ENCODE data around the gene HMGB2.

Gene HMGB2

DNA sequence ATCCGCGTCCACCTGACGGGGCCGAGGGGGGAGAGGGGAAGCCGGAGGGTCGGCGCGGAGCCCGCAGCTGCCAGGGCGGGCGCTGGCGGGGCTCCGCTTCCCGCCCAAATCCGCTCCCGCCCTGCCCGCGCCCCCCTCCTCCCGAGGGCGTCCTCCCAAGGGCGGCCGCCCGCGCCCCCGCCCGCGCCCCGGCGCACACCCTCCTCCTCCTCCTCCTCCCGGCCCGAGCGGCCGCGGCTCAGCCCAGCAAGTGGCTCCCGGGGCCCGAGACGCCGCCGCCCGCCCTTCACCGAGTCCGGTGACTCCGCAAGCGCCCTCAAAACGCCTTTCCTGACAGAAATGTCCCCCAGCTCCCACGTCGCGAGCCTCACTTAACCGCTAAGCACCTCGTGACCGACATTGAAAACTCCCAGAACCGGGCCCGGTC, 487 bp downstream of the HMGB2 start:
- peak; percentile 41 for DNase-seq

DNA sequence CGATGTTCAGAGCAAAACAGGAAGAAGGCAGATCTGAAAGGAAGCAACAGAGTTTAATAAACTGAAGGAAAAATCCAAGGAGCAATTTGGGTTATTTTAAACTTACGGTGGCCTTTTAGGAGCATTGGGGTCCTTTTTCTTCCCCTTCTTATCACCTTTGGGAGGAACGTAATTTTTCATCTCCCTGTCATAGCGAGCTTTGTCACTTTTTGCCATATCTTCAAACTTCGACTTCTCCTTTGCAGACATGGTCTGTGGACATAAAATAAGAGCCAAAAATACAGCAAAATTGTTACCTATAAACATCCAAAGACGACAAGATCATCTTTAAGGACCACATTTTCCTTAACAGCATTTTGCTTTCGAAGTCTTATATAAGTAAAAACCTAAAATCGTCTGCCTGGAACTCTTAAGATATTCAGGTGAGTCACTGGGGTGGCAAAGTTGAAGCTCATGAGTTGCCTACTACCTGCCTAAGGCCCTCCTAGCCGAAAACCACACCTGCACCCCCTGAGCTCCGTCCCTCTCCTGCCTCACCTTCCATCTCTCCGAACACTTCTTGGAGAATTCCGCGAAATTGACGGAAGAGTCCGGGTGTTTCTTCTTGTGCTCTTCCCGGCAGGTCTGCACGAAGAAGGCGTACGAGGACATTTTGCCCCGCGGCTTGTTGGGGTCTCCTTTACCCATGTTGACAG, 1.0 kb downstream of the HMGB2 start:
- DNase-seq, result peak; percentile 26

DNA sequence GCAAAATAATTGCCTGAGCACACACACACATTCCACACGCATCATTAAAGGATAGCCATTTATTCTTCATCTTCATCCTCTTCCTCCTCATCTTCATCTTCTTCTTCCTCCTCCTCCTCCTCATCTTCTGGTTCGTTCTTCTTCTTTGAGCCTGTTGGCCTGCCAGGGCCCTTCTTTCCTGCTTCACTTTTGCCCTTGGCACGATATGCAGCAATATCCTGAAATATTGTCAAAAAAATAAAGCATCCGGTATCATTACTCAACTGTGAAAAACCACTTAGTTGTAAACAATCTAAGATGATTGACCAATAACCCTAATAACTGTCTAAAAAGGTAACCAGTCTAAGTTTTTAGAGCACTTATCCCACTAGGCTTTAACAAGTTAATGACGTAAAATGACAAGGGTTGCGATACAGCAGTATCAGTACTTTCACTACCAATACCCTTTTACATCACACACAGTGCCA, 2.1 kb downstream of the HMGB2 start:
- peak; percentile 47 for DNase-seq

DNA sequence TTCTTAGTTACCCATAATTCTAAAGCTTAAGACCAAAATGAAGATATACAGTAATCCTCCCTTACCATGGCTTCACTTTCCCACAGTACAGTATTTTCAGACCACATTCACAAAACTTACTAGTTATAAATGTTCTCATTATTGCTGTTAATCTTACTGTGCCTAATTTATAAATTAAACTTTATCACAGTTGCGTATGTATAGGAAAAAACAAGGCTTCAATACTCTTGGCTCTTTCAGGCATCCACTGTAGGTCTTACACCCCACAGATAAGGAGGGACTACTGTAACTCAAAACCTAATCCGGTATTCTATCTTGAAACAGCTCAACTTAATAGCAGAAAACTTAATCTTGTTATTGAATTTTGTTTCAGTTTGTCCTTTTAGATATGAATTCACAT, 3.6 kb downstream of the HMGB2 start:
- DNase-seq, result no peak

DNA sequence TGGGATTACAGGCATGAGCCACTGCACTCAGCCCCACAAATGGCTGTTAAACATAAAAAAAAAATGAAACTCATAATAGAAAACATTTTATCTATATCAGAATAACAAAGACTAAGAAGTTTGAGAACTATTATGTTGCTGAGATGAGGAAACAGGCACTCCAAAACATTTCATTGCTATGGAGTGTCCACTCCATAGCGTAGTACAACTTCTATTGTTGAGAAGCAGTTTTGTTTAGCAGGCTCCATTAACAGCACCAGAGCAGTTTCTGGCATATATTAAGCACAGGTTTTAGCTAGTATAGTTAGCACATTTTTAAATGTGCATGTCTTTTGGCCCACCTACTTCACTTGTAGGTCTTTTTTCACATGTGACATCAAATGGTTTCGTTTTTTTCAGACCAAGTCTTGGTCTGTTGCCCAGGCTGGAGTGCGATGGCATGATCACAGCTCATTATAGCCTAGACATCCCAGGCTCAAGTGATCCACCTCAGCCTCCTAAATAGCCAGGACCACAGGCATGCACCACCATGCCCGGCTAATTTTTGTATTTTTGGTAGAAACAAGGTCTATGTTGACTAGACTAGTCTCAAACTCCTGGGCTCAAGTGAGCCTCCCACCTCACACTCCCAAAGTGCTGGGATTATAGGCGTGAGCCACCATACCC, 5.8 kb downstream of the HMGB2 start:
- DNase-seq, result no peak

DNA sequence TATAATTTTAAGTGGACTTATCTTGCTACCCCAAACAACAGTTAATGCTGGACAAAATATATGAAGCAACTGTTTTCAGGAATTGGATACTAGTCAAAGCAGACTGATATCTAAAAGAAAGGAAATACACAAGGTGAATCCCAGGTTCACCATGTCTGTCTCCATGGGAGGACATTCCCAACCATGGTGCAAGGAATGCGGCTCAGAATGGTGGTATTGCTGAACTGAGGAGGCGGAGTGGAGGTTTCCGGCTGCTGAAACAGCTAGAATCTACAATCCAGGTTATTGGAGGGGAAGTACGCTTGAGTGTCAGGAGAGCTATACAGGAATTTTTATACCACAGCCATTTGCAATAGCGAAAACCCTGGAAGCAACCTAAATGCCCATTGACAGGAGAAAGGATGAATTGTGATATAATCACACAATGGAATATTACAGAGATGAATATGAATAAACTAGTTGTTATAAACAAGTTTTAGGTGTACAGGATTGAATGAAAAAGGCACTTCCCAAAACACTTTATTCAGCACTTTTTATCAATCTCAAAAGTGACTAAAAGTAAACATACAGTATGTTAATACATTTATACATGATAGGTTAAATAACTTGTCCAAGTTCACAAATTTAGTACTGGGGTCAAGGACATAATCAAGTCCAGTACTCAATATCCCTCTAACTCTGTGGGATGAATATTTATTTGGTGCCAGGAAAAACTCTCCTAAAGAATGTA, 9.0 kb downstream of the HMGB2 start:
- no peak for DNase-seq

DNA sequence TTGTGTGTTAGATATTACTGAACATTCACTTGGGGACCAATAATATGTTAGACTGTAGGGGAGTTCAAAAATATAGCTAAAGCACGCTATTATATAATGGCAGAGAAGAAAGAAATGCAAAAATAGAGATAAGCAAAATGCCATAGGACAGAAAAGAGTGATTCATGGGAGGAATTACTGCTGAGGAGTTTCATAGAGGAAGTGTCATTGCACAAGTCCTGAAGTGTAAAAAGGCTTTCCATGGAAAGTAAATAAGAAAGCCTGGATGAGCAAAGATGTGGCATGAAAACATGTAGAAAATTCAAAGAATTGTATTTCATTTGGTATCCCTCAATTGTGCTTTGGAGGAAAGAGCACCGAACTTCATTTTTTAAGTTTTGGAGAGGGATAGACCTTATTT, 14.5 kb downstream of the HMGB2 start:
- DNase-seq, result no peak

DNA sequence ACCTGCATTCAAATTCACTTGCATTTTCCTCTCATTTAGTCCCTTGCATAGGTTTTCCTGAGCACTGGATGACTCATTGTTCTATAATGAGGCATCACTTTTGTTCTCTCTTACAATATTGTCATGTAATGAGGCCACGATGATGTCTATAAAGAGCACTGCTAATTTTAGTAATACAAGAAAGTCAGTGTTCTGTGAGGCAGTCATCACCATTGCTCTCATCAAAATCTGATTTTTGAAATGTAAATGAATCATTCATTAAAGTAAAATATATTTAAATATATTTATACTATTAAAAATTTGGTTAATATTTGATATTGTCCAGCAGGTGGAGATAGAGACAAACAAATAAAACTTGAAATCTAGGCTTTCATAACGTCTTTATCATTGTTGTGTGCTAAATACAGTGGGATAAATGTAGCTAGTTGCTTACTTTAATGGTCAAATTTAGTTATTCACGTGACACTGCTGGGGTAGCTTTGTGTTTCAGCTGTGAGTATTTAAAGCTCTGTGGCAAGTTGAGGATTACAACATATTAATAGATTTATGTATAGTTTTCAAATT, 15.4 kb downstream of the HMGB2 start:
- DNase-seq, result peak; percentile 42

DNA sequence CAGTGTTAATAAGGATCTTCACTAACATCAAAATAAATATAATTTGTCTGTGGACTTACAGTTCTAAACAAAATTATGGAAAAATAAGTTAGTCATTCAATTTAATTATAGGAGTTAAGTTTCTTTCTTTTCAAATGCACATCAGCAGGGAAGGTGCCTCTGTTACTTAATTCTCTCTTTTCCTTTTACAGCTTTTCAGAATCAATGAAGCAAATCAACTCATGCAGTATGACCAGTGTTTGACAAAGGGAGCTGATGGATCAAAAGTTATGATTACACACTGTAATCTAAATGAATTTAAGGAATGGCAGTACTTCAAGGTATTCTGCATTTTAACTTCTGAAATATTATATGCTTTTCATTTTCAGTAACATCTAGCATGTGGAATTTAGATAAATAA, 15.9 kb downstream of the HMGB2 start:
- DNase-seq, result no peak

DNA sequence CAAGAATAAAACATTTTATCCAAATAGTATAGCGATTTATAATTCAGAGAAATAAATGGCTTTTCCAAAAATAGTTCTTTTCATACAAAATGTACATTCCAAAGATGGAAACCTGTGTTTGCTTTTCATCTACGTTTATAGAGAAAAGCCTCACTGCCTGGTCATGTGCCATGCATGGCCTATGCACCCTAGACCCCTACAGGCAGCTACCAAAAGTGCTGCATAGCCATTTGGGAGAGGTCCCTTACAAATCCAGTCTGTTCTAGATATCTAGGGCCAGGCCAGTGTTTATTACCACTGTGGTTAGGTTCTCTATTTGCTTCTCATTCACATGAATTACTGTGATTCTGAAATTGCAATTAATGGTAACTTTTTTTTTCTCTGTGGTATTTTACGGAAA, 17.2 kb downstream of the HMGB2 start:
- DNase-seq, result no peak

DNA sequence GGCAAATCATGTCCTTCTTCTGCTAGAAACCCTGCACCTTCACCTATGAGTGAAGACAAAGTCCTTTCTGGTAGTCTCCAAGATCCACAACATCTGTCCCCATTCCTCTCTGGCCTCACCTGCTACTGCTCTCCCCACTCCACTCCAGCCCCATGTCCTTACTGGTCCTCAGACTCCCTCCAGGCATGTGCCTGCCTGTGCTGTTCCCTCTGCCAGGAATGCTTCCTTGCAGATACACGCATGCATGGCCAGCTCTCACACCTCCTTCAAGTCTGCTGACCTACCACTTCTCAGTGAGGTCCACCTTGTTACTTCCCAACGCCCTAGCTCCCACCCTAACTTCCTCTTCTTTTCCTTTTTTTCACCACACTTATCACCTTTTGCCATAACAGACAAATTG, 18.1 kb downstream of the HMGB2 start:
- DNase-seq, result no peak

DNA sequence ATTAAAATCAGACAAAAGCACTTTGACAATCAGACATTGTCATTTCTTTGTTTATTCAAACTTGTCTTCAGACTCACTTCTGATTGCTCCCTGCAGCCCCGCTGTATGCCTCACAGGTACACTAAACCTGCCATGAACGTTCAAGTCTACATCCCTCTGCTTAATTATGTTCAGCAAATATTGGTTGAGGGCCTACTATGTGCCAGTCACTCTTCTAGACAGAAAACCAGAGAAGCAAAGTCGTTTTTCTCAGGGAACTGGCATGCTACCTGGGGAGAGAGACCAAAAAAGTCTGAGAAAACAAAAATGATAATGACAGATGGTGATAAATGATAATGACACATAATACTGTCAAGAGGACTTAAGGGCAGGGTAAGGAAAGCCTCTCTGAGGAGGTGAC, 19.4 kb downstream of the HMGB2 start:
- no peak for DNase-seq

DNA sequence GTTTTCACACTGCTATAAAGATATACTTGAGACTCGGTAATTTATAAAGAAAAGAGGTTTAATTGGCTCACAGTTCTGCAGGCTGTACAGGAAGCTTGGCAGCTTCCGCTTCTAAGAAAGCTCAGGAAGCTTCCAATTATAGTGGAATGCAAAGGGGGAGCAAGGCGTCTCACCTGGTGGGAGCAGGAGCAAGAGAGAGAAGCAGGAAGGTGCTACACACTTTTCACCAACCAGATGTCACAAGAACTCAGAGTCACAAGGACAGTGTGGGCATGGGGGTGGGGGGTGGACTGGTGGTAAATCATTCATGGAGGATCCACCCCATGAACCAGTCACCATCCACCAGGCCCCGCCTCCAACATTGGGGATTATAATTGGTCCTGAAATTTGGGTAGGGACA, 22.8 kb downstream of the HMGB2 start:
- no peak for DNase-seq

DNA sequence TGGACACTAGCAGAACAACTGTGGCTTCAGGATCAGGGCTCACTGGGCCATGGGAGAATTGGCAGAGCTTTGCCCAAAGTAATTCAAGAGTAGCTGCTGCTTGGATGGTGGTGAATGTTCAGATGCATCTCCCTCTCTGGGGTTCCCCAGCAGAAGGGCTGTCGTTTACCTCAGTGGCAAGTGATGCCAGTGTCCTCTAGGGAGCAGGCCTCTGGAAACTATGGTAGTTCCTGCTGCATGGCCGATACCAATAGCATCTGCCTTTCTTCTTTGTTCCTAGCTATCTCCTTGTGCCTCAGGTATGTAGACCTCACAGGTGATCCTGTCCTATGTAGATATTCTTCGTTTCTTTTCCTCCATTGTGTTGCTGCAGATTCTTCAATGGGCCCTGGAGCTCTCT, 26.4 kb downstream of the HMGB2 start:
- no peak for DNase-seq

DNA sequence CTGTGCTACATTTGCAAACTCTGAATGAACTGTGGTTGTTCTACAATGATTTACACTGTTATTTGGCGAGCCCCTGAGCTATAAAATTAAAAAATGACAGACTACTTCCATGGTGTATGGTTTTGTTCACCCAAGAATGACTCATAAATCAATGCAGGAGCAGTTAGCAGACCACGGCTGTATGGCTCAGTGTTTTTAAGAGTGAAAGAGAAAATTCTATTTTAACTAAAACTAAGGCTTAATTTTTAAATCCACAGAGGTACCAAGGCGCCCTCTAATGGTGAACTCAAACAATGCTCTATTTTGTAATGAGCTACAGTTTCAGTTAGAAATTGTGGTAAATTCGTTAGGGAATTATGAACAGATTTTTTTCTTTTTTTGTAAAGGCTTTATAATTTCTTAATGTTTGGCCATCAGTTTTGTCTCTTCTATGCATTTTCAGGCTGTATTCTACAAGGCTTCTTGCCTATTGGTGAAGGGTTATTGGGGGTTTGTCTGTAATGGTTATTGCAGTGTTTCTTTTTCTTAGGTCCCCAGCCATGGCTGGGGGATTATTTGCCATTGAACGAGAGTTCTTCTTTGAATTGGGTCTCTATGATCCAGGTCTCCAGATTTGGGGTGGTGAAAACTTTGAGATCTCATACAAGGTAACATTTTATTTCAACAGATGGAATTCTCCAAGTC, 32.5 kb downstream of the HMGB2 start:
- DNase-seq, result peak; percentile 24

DNA sequence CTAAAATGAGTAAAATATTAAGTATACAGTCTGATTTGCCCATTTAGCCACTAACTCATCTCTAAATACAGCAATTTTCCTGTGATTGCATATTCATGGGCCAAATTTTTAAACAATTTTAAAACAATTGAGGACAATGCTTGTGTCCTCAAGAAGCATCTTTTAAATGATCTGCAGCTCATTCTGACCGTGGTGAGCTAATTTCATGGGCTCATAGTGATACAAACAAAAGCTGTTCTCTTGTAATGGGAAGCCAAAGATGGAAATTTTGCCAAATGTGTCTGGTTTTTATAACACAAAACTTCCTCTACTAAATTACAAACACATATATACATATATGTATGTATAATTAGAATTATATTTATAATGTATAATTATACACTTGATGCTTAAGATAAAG, 39.7 kb downstream of the HMGB2 start:
- no peak for DNase-seq

DNA sequence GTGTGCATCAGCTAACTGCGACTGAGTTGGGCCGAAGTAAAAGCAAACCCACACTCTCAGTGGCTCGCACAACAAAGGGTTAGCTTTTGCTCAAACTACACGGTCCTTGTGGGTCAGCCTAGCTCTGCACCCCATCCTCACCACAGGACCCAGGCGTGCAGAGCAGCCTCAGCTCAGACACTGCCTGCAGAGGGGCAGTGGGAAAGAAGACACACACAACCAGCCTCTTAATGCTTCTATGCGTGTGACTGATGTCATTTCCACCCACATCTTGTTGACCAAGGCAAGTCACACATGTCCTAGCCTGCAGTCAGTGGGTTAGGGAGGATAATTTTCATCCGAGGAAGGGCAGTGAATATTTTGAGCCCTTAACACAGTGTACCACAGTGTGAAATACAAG, 40.5 kb downstream of the HMGB2 start:
- DNase-seq, result no peak

DNA sequence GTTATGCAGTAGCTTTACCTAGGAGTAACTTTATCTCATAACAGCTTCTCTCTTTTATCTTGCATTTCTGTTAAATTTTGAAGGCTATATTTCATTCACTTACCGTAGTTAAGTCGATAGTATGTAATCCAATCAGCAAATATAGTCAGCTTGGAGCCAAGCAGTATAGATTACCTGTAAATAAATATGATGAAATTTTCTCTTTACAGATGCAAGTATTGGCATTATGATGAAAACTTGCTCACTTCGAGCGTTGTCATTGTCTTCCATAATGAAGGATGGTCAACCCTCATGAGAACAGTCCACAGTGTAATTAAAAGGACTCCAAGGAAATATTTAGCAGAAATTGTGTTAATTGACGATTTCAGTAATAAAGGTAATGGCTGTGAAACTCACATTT, 42.3 kb downstream of the HMGB2 start:
- DNase-seq, result no peak

DNA sequence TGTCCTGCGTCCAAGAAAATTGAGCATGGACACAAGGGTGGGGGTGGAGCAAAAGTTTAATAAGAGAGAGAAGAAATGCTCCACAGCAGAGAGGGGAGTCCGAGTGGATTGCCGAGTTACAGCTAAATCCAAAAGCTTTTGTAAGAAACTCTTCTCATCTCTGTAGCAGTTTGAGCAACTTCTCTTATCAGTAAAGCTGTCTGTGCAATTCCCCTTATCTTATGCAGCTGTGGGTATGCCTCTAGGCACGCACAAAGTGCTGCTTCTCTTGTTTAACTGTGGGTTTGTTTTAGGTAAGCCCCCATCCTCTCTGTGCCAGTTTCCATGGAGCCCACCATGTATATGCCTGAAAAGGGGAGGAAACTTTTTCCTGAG, 44.8 kb downstream of the HMGB2 start:
- peak; percentile 5 for DNase-seq

DNA sequence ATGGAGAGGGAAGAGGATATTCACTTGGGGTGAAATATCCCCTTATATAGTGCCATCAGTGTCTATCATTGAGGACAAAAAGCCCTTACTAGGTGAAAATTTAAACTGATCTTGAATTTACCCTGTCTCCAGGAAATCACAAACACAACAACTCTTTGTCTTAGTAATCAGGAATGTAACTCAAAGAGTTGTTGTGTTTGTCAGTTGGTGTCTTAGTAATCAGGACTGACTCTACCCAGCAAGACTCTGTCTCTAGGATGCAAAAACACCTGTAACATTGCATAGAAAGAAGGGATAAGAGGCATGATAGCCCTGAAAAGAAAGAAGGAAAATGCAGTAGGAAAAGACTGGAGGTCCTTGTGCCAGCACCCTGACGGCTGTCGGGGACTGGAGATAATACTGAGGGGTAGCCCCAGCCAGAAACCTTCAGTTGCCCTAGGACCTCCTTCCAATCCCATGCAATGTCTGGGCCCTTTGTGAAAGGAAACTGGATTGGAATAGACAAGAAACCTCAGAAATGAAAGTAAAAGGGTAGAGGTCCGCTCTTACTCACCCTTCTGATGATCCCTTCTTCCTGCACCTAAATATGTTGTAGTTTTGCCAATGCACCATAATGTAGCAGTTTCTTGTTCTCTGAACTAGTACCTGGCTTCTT, 45.3 kb downstream of the HMGB2 start:
- peak; percentile 23 for DNase-seq

DNA sequence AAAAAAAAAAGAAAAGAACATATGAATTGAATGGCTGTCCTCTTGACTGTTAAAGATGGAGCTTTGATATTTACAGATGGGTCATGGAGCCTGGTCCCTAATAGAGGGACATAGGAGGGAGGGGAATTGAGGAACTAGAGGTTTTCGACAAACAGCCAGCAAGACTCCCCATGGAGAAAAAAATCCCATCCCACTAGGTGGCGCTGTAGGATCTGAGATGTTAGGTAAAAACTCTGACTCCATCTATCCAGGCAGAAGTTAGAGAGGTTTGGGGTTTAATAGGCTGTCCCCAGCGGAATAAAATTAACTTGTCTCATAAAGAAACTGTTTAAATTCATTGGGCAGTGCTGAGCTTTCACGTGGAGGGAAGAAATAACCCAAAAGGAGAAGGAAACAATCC, 45.9 kb downstream of the HMGB2 start:
- DNase-seq, result peak; percentile 72

DNA sequence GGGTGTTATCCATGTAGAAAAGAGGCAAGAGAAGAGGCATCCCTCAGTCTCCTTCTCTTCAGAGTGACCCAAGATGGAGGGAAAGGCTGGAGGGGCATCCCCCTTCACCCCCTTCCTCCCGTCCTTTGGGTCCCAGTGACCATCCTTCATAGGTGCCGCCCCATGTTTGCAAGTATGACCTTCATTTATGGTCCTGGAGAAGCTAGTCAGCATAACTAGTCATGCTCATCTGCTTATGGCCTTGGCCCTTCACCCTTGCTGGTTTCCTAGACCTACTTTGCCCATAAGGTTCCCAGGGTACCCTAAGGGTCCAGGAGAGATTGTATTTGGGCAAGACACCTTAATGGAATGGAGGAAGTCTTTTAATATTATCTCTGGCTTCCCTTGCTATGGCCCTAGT, 46.7 kb downstream of the HMGB2 start:
- DNase-seq, result no peak

DNA sequence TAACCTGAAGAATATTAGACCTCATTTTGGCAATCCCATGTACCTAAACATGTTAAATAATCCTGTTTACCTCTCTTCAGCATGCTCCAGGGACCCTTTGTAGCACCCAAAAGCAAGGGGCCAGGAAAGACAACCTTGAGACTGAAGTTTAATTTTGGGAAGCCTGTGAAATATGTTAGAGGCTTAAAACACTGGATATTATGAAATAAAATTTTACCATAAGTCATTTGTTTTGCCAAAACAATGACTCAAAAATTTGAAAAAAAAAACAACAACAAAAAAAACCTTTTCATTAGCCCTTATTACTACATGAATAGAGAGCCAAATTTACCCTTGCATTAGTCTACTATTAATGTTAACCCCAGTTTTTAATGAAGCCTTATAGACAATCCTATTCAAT, 49.7 kb downstream of the HMGB2 start:
- no peak for DNase-seq

All from activated CD4-positive, alpha-beta T cell treated with anti-CD3 and anti-CD28 coated beads, Interleukin-2, amount 50 U/mL, for 16 hours (primary cell).